ENCODE results near the gene SLC35G6. TPM values are rescaled to one million over a fixed set of nuclear protein-coding genes. Genes with fewer than 3 reads are reported as not detected.

The SLC35G6 gene
- total RNA-seq, 1 experiment from 2014 or later: 0.26 TPM

DNA sequence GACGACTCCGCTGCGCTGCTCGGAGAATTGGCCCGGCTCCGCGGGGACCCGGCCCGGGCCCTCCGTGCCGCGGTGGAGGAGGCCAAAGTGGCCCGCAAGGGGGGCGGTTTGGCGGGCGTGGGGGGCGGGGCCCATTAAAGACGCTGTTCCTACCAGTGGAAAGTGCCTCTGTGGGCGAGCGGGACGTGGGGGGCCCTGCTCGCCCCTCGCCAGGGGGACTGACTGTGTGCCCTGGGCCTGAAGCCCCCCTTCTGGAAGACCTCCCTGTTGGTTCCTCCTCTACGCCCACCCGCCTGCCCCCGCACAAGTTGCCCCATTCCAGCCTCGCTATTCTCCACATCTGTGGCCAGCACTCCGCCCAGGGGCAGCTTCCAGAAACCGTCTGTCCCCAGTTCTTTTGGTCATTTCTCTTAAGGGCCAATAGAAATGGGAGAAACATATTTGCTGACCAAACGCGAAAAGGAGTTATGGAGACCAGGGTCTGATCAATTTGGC is 43.8 kb upstream of the SLC35G6 start (continued):
- TF ChIP-seq CBFB (CRISPR knock-in tag; IDR thresholded peaks at IDR 0.05; ENCODE audit: low read depth) (no peak), ETV6 (CRISPR knock-in tag; IDR thresholded peaks at IDR 0.05) (no peak), ZNF396 (CRISPR knock-in tag; IDR thresholded peaks at IDR 0.05; ENCODE audit: borderline replicate concordance) (no peak), NFYB (CRISPR knock-in tag; conservative IDR thresholded peaks at IDR 0.05; ENCODE audit: low read depth) (no peak), SOX15 (CRISPR knock-in tag; IDR thresholded peaks at IDR 0.05) (no peak), ZNF121 (CRISPR knock-in tag; IDR thresholded peaks at IDR 0.05) (no peak), E2F4 (CRISPR knock-in tag; IDR thresholded peaks at IDR 0.05; ENCODE audit: borderline replicate concordance, low read depth) (no peak)
- TF ChIP-seq, protein P1, sequence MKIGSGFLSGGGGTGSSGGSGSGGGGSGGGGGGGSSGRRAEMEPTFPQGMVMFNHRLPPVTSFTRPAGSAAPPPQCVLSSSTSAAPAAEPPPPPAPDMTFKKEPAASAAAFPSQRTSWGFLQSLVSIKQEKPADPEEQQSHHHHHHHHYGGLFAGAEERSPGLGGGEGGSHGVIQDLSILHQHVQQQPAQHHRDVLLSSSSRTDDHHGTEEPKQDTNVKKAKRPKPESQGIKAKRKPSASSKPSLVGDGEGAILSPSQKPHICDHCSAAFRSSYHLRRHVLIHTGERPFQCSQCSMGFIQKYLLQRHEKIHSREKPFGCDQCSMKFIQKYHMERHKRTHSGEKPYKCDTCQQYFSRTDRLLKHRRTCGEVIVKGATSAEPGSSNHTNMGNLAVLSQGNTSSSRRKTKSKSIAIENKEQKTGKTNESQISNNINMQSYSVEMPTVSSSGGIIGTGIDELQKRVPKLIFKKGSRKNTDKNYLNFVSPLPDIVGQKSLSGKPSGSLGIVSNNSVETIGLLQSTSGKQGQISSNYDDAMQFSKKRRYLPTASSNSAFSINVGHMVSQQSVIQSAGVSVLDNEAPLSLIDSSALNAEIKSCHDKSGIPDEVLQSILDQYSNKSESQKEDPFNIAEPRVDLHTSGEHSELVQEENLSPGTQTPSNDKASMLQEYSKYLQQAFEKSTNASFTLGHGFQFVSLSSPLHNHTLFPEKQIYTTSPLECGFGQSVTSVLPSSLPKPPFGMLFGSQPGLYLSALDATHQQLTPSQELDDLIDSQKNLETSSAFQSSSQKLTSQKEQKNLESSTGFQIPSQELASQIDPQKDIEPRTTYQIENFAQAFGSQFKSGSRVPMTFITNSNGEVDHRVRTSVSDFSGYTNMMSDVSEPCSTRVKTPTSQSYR (CRISPR knock-in tag; IDR thresholded peaks at IDR 0.05): no peak
- TF ChIP-seq, protein P2, sequence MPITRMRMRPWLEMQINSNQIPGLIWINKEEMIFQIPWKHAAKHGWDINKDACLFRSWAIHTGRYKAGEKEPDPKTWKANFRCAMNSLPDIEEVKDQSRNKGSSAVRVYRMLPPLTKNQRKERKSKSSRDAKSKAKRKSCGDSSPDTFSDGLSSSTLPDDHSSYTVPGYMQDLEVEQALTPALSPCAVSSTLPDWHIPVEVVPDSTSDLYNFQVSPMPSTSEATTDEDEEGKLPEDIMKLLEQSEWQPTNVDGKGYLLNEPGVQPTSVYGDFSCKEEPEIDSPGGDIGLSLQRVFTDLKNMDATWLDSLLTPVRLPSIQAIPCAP (CRISPR knock-in tag; IDR thresholded peaks at IDR 0.05): no peak

GRCh38 chr17:7437950-7438614 is 43.2 kb upstream of the SLC35G6 start:
- ChIA-PET CTCF (interaction anchor here (0.6 to 4.7 kb wide), 15 partner anchors 8 to 152 kb away, joined by 3 to 69 read pairs (median 10); partner anchors contain the start of genes ACAP1, KCTD11, NEURL4 and PLSCR3), POLR2A (interaction anchor here (0.9 to 4.0 kb wide), 6 partner anchors 34 to 123 kb away, joined by 3 to 38 read pairs (median 3); partner anchors contain the start of genes POLR2A, SLC35G6, TMEM256 and ZBTB4)
- peaks cover 22% of the 10 kb centered on the region for H3K27me3 Mint-ChIP-seq (ENCODE audit: low read depth)
- TF ChIP-seq ARID4B (CRISPR knock-in tag; IDR thresholded peaks at IDR 0.05; ENCODE audit: borderline replicate concordance): 0 out of 2 replicates have a peak, but pooled peaks have one; percentile 21
- peak; percentile 35; the same call in 1 of the 2 replicates for TF ChIP-seq ETV6 (CRISPR knock-in tag; IDR thresholded peaks at IDR 0.05)
- no peak for TF ChIP-seq SOX15 (CRISPR knock-in tag; IDR thresholded peaks at IDR 0.05)
- no peak for TF ChIP-seq CDX4 (CRISPR knock-in tag; IDR thresholded peaks at IDR 0.05; ENCODE audit: borderline replicate concordance)
- TF ChIP-seq TCF7 (CRISPR knock-in tag; IDR thresholded peaks at IDR 0.05; ENCODE audit: low read depth): no peak
- TF ChIP-seq CBFB (CRISPR knock-in tag; IDR thresholded peaks at IDR 0.05; ENCODE audit: low read depth): no peak
- TF ChIP-seq SMAD4 (CRISPR knock-in tag; IDR thresholded peaks at IDR 0.05): no peak
- TF ChIP-seq, protein P3, sequence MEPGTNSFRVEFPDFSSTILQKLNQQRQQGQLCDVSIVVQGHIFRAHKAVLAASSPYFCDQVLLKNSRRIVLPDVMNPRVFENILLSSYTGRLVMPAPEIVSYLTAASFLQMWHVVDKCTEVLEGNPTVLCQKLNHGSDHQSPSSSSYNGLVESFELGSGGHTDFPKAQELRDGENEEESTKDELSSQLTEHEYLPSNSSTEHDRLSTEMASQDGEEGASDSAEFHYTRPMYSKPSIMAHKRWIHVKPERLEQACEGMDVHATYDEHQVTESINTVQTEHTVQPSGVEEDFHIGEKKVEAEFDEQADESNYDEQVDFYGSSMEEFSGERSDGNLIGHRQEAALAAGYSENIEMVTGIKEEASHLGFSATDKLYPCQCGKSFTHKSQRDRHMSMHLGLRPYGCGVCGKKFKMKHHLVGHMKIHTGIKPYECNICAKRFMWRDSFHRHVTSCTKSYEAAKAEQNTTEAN (CRISPR knock-in tag; IDR thresholded peaks at IDR 0.05): peak; percentile 12; the same call in 1 of the 2 replicates
- no peak for TF ChIP-seq JAZF1 (CRISPR knock-in tag; IDR thresholded peaks at IDR 0.05)
- TF ChIP-seq JUN (CRISPR knock-in tag; IDR thresholded peaks at IDR 0.05): no peak
- TF ChIP-seq CREM (CRISPR knock-in tag; IDR thresholded peaks at IDR 0.05): no peak
- TF ChIP-seq ZNF219 (CRISPR knock-in tag; IDR thresholded peaks at IDR 0.05; ENCODE audit: borderline replicate concordance): no peak
- TF ChIP-seq AR (CRISPR knock-in tag; IDR thresholded peaks at IDR 0.05): no peak
- TF ChIP-seq FOXJ3 (CRISPR knock-in tag; IDR thresholded peaks at IDR 0.05; ENCODE audit: borderline replicate concordance): no peak

More at GRCh38 chr17:7437950-7438614, 43.2 kb upstream of the SLC35G6 start:
- peak; percentile 89 for DNase-seq (ENCODE audit: low spot score)
- peak overlapping the region; percentile 95 for H3K27ac Mint-ChIP-seq
- H3K9me3 Mint-ChIP-seq: no peaks in the 10 kb centered on the region
- H3K4me1 Mint-ChIP-seq: peaks cover 30% of the 10 kb centered on the region
- peak overlapping the region; percentile 90 for H3K4me3 Mint-ChIP-seq
- no peaks in the 10 kb centered on the region for H3K36me3 Mint-ChIP-seq
- ATAC-seq: peak; percentile 1

All from WTC11 (cell line).